K562 (cell line): Measurements from ENCODE around the gene NACA2. TPM values are rescaled to one million over a fixed set of nuclear protein-coding genes. Genes with fewer than 3 reads are reported as not detected.

ENCODE experiments used
- ATAC-seq: fragments of 200-7000 bp; cut with Tn5 transposase; 3 replicates; pipeline ENCODE4 v1.9.1; 2020; ENCODE audit warnings: moderate library complexity
- BruUV-seq: library from RNA; stranded (reverse); fragments of 400-500 nt; replicated peaks from 2 replicates; lab custom pipeline; 2021; lab: Mats Ljungman, UMichigan
- CTCF ChIA-PET: fragments of 300-600 bp; formaldehyde crosslinking; extraction: SDS; loops from one replicate; lab custom pipeline; 2021; ENCODE audit warnings: low intra/inter-chr PET ratio; lab: Yijun Ruan, JAX
- POLR2A ChIA-PET: fragments of 300-600, 350-650 bp; sonication (Branson Sonifier 250); formaldehyde crosslinking; extraction: SDS; loops from one replicate; lab custom pipeline; 2021; ENCODE audit warnings: antibody characterized with exemption, inconsistent platforms; lab: Yijun Ruan, JAX
- DNase-seq, 4 experiments: peaks; one replicate each; pipeline versions ENCODE4 v3.0.0 to v3.0.0-alpha.2; 2011 to 2018; ENCODE audit warnings: low spot score in 3 of 4, mixed read lengths in 3 of 4; ENCODE audit errors: extremely low read depth in 1 of 4
- FAIRE-seq: peaks from 2 replicates; lab custom pipeline; 2011; peaks lifted over from hg19 to GRCh38; lab: Jason Lieb, UNC
- H2AFZ ChIP-seq: 2 replicates; pipeline ENCODE4 v1.6.0; 2011; ENCODE audit warnings: low read depth, low read length, control low read depth, inconsistent platforms
- H3K27ac ChIP-seq: fragments of 200-600 bp; 3 replicates; pipeline ENCODE4 v1.8.0; 2011; ENCODE audit warnings: low read depth, mild to moderate bottlenecking, control low read depth, inconsistent platforms, low read length, moderate library complexity, mixed read lengths; ENCODE audit errors: extremely low read depth
- H3K27me3 ChIP-seq, 2 experiments: fragments of 300-600 bp in 1 of 2; 2 replicates in 1 of 2; 3 replicates in 1 of 2; pipeline versions ENCODE4 v1.6.0 to v1.8.0; 2011; ENCODE audit warnings: inconsistent platforms in 2 of 2, low read length in 2 of 2, mild to moderate bottlenecking in 1 of 2, mixed read lengths in 1 of 2, moderate library complexity in 1 of 2; ENCODE audit not compliant: control insufficient read depth in 2 of 2, insufficient read depth in 2 of 2
- H3K36me3 ChIP-seq: fragments of 300-600 bp; 3 replicates; pipeline ENCODE4 v1.8.0; 2011; ENCODE audit warnings: mild to moderate bottlenecking, low read length, inconsistent platforms; ENCODE audit not compliant: control insufficient read depth, insufficient read depth
- H3K4me1 ChIP-seq, 2 experiments: fragments of 200-600 bp in 1 of 2; replicated peaks in 1 of 2; 2 replicates in 1 of 2; 3 replicates in 1 of 2; pipeline versions ENCODE4 v1.5.1 to v1.8.0; 2011; ENCODE audit warnings: inconsistent platforms in 2 of 2, low read length in 2 of 2, mild to moderate bottlenecking in 1 of 2, mixed read lengths in 1 of 2, moderate library complexity in 1 of 2; ENCODE audit not compliant: control insufficient read depth in 2 of 2, insufficient read depth in 2 of 2
- H3K4me2 ChIP-seq: 2 replicates; pipeline ENCODE4 v1.6.1; 2011; ENCODE audit warnings: low read length, control low read depth, inconsistent platforms, mixed read lengths; ENCODE audit not compliant: insufficient read depth
- H3K4me3 ChIP-seq: fragments of 200-600 bp; sonication (generic), shearing (Covaris generic); 2 replicates; pipeline ENCODE4 v1.5.1; 2016; ENCODE audit warnings: control low read depth, inconsistent platforms
- H3K79me2 ChIP-seq: fragments of 200-600 bp; 3 replicates; pipeline ENCODE4 v1.8.0; 2011; ENCODE audit warnings: low read length, inconsistent platforms; ENCODE audit not compliant: control insufficient read depth, insufficient read depth
- H3K9ac ChIP-seq, 2 experiments: 2 replicates each; pipeline versions ENCODE4 v1.6.0 to v1.6.1; 2011; ENCODE audit warnings: low read depth in 2 of 2, low read length in 2 of 2, control low read depth in 1 of 2, inconsistent platforms in 1 of 2, mild to moderate bottlenecking in 1 of 2, mixed read lengths in 1 of 2; ENCODE audit not compliant: insufficient read depth in 1 of 2
- H3K9me1 ChIP-seq: one replicate; pipeline ENCODE4 v1.6.0; 2011; ENCODE audit warnings: inconsistent platforms, mild to moderate bottlenecking, low read length, moderate library complexity; ENCODE audit not compliant: control insufficient read depth, insufficient read depth
- H3K9me3 ChIP-seq: replicated peaks from 2 replicates; pipeline ENCODE4 v1.5.1; 2011; ENCODE audit warnings: low read depth, low read length, inconsistent platforms; ENCODE audit not compliant: control insufficient read depth, insufficient read depth
- H4K20me1 ChIP-seq: replicated peaks from 2 replicates; pipeline ENCODE4 v1.6.1; 2011; ENCODE audit warnings: low read length, inconsistent platforms, mixed read lengths; ENCODE audit not compliant: control insufficient read depth, insufficient read depth
- DNMT1 ChIP-seq: fragments of 450-650 bp; IDR thresholded peaks from 2 replicates; pipeline ENCODE4 v1.6.1; 2016; ENCODE audit warnings: antibody characterized with exemption, mild to moderate bottlenecking
- ZBTB11 ChIP-seq, 3 experiments: fragments of 200-800 bp in 1 of 3; fragments of 250-450 bp in 1 of 3; fragments of 450-650 bp in 1 of 3; sonication (Bioruptor Pico) in 1 of 3; sonication (Bioruptor generic) in 1 of 3; formaldehyde crosslinking in 1 of 3; IDR thresholded peaks; 2 replicates each; pipeline versions ENCODE4 v1.6.1 to v1.8.0; 2016 to 2022; ENCODE audit warnings: mild to moderate bottlenecking in 2 of 3, missing genetic modification characterization in 2 of 3, missing compliant biosample characterization in 1 of 3, moderate library complexity in 1 of 3
- WGBS: fragments of 100-300 bp; shearing (Covaris generic); methylation state at CpG from one replicate; pipeline ENCODE4 v1.1.6; 2016; ENCODE audit warnings: low coverage, mixed read lengths; ENCODE audit not compliant: insufficient coverage; ENCODE audit errors: missing lambda C conversion rate; 5-methylcytosine and 5-hydroxymethylcytosine counted together
- in situ Hi-C: fragments of 300-500 bp; cut with MboI; formaldehyde crosslinking; loops from 4 replicates; pipeline ENCODE4 v1.15.0; 2018; ENCODE audit warnings: inconsistent platforms, mixed read lengths
- intact Hi-C: fragments of 100-400 bp; cut with micrococcal nuclease; formaldehyde crosslinking; loops from 2 replicates; pipeline ENCODE4 v1.14.2; 2022
- polyA plus RNA-seq, 8 experiments: library from polyadenylated mRNA; depleted of rRNA in 4 of 8; stranded (reverse) in 5 of 8; unstranded in 3 of 8; fragments of >200 nt; fragmentation: Nextera tagmentation in 2 of 8; fragmentation: Illumina TruSeq in 1 of 8; extraction: Ambion mirVana in 2 of 8; extraction: Trizol in 1 of 8; gene quantifications; 2 replicates each; pipeline versions ENCODE4 v1.2.1 to v1.2.3, GENCODE V29; 2011 to 2014; ENCODE audit warnings: inconsistent platforms in 1 of 8, missing spikeins in 1 of 8
- total RNA-seq, 7 experiments: library from RNA; depleted of rRNA in 6 of 7; stranded (reverse); fragments of >200 nt in 6 of 7; fragmentation: Illumina TruSeq in 2 of 7; extraction: Trizol in 2 of 7; gene quantifications; 2 replicates each; pipeline versions ENCODE4 v1.2.1 to v1.2.3, GENCODE V29; 2011 to 2021; ENCODE audit warnings: low replicate concordance in 1 of 7

Gene NACA2
- total and polyA plus RNA-seq, 9 of the 15 experiments (the other 6 are each of a cell fraction or from before 2014, with no cell fraction given): 0.13 to 0.29 (median 0.23) TPM; not detected in 4

- in situ Hi-C loops (no loop called here), intact Hi-C loops (no loop called here)
- ATAC-seq: no peak
- FAIRE-seq: no peak
- no peak overlapping the region for H3K4me3 ChIP-seq
- no peak overlapping the region for H3K4me2 ChIP-seq
- ChIA-PET POLR2A (no interaction called here), CTCF (no interaction called here)
- no peaks in the 10 kb centered on the region; a peak in 1 of 5 replicates for H3K27me3 ChIP-seq
- no peaks in the 10 kb centered on the region for H3K36me3 ChIP-seq
- H3K4me1 ChIP-seq: no peaks in the 10 kb centered on the region
- 0% methylated on average over 5 of the region's 5 CpGs for whole genome bisulfite sequencing
- TF ChIP-seq ZBTB11 (CRISPR knock-in tag; IDR thresholded peaks at IDR 0.05) (peak in 1 of 3 experiments; percentile 95; a peak in 2 of 6 replicates), DNMT1 (no peak)
- no peaks in the 10 kb centered on the region for H3K9me1 ChIP-seq
- no peaks in the 10 kb centered on the region for H3K79me2 ChIP-seq
- no peak overlapping the region for H3K27ac ChIP-seq
- no peaks in the 10 kb centered on the region for H3K9me3 ChIP-seq
- no peak for DNase-seq
- no peak overlapping the region for H2AFZ ChIP-seq
- H4K20me1 ChIP-seq: no peaks in the 10 kb centered on the region
- no peak overlapping the region for H3K9ac ChIP-seq
- no TSS peak for BruUV-seq
These were observed 34.5 kb upstream of the NACA2 start for GRCh38 chr17:61625564-61625963.
